Fibroblast of skin of abdomen (primary cell): ENCODE data around the gene CRACR2B.

Experiments
- DNase-seq: peaks from one replicate; pipeline ENCODE4 v3.0.0-alpha.2; 2013

CRACR2B gene

DNA sequence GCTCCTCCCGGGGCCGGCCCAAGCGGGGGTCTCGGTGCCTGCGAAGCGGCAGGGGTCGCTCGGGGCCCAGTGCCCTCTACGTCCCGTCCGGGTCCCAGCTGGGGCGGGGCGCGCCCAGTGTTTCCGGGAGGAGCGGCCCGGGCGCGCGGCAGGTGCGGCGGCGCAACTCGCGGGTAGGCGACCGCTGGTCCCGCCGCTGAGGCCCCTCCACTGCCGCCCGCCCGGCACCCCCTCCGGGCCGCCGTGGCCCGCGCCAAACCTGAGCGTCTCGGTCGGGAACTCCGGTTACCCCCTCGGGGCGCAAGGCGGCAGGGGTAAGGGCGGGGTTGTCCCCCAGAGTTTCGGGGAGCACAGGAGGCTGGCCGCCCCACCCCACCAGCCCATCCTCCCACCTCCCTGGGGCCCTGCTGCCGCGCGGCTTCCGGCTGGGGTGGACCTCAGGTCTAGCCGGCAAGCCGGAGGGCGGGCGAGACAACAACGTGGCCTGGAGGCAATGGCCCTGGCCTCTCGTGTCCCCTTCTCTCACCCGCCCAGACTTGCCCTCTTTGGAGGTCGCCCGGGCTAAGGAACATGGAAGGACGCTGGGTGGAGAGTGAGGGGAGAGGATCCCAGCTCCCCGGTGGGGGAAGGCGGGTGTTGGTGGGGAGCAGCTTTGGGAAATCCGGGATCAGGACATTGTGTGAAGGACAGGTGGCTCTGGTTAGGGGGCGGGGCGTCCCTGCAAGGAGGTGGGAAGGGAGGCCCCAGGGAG is 398 bp upstream of the CRACR2B start:
- no peak for DNase-seq

DNA sequence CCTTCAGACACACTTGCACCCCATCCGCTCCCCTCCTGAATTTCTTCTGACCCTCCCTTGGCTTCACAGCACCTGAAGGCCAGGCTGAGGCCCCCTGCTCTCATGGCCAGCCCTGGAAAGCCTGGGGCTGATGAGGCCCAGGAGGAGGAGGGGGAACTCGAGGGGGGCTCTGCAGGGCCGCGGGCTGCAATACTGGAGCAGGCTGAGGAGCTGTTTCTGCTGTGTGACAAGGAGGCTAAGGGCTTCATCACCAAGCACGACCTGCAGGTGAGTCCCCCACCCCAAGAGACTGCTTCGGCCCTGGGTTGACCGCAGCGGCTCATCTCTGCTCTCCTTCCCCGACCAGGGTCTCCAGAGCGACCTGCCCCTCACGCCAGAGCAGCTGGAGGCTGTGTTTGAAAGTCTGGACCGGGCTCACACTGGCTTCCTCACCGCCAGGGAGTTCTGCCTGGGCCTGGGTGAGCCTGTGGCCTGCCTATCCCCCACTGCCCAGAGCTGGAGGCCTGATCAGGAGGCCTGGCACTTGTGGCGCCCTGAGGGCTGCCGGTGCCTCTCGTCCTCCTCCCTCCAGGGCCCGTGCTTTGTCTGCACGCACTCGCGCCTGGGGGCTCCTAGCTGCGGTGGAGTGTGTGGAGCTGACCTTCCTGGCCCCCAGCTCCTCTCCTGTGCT is 922 bp downstream of the CRACR2B start:
- DNase-seq = no peak

DNA sequence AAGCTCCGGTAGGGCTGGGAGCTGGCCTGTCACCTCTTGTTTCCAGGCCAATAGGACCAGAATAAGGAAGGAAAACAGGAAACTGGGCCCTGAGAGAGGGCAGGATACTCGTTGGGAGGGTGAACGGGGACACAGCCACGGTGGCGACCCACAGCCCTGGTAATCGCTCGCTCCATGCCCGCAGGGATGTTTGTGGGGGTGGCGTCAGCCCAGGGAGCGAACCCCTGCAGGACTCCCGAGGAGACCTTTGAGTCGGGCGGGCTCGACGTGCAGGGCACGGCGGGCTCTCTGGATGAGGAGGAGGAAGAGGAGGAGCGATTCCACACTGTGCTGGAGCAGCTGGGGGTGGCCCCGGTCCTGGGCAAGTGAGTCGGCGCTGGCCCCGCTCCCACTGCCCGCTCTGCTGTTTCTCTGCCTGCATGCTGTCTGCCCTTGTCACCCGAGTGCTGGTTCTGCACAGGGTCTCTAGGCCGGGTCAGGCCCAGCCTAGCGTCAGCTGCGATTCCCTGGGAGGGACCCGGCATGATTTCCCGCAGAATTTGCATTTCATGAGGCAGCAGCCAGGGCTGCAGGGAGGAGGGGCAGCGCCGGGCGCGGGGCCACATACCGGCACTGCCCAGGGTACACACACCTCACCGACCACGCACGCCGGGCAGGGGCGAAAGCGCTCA is 1.6 kb downstream of the CRACR2B start:
- DNase-seq = no peak

DNA sequence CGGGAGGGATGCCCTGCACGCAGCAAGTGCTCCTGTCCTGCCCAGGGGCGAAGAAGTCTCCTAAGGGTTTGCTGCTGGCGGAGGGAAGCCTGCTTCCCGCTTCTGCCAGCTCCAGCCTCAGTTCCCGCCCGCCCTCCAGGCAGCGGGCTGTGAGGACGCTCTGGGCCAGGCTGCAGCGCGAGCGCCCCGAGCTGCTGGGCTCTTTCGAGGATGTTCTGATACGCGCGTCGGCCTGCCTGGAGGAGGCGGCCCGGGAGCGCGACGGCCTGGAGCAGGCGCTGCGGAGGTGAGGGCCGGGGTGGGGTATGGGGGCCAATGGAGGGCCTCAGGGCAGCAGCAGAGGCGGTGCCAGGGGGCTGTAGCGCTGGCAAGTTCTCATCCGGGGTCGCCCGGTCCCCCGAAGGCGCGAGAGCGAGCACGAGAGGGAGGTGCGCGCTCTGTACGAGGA is 2.2 kb downstream of the CRACR2B start:
- no peak for DNase-seq

DNA sequence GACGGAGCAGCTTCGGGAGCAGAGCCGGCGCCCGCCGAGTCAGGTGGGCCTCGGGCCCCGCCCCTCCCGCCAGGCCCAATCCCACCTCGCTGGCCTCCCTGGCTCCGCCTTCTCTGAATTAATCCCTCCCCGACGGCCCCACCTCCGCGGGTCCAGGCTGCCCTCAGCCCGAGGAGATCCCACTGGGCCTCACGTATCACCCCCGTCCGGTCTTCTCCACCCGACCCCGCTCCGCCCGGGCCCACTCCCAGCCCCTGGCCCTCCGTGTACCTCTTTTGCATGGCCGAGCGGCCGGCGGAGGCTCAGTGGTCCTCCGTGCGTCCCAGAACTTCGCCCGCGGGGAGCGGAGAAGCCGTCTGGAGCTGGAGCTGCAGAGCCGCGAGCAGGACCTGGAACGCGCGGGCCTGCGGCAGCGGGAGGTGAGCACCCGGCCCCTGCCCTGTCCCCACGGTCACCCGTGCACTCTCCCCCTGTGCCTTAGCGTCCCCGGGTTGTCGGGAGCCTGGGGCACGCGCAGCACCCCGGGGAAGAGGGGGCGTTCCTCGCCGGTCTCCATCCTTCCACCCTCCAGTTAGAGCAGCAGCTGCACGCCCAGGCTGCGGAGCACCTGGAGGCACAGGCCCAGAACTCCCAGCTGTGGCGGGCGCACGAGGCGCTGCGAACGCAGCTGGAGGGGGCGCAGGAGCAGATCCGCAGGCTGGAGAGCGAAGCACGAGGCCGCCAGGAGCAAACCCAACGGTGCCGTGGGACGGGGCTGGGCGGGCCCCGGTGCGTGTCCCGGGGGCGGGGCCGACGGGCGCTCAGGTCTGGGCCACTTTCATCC is 2.8 kb downstream of the CRACR2B start:
- peak; percentile 51 for DNase-seq

DNA sequence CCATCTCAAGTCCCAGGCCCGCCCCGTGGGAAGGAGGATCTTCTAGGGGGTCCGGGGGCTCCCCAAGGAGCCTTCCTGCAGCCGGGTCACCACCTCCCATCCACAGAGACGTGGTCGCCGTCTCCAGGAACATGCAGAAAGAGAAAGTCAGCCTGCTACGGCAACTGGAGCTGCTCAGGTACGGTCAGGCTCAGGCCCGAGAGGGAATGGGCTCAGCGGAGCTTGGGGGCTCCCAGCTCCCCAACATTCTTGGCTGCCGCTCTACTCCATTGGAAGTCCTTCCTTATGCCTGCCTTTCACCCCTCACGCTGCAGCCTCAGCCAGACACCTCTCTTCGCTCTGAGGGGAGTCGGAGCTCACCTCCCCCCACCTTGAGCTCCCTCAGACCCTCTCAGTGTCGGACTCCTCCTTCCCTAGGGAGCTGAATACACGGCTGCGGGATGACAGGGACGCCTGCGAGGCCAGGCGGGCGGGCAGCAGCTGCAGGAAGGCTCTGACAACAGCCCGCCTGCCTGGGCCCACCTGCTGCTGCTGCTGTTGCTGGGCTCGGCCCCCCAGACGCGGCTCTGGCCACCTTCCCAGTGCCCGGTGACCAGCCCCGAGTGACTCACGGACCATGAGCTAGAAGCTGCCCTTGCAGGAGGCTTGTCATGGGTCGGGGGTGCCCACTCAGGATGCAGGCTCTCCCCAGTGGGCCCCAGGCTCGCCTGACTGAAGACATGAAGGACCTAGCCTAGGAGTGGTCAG is 3.6 kb downstream of the CRACR2B start:
- peak; percentile 38 for DNase-seq

DNA sequence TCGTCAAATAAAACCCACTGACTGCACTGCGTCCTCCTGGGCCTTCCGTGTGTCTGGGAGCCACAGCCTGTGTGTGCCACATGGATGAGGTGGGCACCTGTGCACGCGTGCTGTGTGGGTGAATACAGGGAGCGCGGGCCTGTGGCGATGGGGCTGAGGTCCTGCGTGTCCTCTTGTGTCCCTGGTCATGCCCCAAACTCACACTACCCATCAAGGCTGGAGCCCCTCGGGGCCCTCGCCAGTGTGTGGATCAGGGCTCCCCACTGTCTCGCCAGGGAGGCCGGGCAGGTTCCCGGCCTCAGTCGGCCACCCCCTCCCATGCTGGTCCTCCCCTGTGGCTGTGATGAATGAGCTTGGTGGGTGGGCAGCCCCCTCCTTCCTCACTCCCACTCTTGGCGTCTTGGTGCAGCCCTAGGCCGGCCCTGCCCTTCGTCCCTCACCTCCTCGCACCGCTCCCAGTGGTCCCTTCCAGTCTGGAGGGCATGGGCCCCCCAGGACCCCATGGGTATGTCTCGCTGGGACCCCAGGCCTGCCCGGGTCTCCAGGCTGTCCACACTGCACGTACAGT is 4.3 kb downstream of the CRACR2B start:
- DNase-seq = no peak

DNA sequence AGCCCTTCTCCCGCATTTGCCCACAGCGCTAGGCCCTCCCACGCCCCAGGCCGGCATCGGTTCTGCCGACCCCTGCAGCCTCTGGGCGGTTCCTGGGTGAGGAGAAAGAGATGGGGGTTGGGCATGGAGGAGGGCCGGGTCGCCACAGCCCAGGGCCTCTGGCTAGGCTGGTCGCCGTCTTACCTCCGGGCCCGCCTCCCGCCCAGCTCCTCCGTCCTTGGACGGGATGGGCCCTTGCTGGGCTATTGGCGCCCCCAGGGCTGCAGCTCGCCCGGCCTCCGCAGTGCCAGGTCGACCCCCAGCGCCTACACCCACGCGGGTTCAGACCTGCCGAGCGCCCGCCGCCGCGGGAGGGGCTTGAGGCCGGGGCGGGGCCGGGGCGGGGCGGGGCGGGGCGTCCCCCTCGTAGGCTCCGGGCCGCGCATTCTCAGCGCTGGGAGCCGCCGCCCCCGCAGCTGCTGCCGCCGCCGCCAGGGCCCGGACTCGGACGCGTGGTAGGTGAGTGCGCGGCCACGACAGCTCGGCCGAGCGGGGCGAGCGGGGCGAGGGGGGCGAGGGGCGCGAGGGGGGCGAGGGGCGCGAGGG is 4.9 kb downstream of the CRACR2B start, which contains the start of gene CD151:
CD151 (plus strand) TSS at position 424 of the 585 bp plus-strand sequence. CDS start 3,118 bp downstream, outside the sequence.
- peak; percentile 58 for DNase-seq

DNA sequence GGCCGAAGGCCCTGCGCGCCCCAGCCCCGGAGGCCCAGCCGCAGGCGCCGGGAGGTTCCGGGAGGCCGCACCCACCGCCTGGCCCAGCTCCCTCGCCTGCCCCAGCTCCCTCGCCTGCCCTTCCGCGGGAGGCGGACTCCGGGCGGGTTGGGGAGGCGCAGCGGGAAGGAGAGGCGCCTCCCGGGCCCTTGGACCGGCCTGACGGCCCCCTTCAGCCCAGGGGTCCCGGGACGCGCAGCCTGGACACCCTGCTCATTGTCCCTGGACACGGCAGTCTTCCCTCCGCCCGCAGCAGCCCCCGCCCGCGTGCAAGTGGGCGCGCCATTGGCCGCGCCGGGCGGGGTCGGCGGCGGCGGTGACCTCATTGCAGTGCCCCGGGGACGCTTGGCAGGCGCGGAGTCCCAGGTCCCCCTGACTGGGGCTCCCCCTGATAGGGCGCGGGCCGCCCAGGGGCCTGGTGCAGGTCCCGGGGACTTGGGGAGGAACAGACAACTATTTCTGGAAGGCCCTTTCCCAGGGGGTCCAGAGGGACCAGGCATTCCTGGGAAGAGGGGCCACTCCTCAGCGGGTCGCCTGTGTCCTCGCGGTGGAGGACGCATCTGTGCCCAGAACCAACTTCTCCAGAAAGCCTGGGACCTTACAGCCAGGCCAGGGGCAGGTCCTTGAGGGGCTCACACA is 5.5 kb downstream of the CRACR2B start:
- DNase-seq = peak; percentile 41

DNA sequence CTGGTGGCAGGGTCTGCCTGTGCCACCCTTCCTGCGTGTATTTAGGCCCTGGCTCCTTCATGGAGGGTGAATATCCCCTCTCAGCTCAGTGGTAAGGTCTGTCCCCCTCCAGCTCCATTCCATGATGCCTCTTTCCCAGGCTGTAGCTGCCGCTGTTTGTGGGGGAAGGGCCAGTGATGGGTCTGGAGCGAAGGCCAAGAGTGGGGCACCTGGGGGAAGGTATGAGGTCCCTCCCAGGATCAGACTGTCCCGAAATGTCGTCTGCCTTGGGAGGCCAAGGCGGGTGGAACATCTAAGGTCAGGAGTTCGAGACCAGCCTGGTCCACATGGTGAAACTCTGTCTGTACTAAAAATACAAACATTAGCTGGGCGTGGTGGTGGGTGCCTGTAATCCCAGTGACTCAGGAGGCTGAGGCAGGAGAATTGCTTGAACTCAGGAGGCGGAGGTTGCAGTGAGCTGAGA is 6.2 kb downstream of the CRACR2B start:
- no peak for DNase-seq

DNA sequence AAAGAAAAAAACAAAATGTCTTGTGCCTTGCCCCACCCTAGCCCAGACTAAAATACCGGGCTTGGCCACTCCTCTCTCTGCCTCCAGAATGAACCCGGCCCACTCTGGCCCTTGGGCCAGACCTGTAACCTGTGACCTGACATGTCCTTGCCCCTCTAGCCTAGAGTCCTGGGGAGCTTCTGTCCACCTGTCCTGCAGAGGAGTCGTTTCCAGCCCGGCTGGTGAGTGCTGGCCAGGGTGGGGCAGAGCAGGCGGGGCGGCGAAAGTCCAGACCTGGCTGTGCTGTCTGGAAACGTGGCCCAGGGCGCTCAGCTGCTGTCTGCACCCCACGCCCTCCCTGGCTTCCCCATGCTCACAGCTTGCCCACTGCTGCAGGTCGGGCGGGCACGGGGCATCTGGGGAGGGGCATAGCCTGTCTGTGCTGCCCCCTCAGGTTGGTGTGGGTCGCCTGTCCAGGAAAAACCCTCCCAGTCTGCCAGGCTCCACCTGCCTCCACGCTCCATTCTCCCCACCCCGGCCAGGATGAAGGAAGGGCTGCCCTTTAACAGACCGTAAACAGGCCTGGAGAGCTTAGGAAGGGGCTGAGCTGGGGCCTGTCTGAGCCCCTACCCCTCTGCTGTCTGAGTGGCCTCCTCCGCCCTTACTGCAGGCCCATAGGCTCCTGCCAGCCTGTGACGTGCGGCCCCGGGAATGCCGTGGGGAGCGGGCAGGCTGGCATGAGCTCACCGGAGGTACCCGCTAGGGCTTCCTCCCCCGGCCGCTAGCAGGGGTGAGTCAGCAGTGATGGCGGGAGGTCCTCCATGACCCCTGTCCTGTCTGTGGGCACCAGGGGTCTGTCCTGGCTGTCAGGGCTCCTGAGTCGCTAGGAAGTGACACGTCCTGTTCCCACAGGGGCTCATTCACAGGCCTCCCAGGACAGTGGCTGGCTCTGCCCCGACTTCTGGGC is 6.9 kb downstream of the CRACR2B start:
- peak; percentile 45 for DNase-seq

DNA sequence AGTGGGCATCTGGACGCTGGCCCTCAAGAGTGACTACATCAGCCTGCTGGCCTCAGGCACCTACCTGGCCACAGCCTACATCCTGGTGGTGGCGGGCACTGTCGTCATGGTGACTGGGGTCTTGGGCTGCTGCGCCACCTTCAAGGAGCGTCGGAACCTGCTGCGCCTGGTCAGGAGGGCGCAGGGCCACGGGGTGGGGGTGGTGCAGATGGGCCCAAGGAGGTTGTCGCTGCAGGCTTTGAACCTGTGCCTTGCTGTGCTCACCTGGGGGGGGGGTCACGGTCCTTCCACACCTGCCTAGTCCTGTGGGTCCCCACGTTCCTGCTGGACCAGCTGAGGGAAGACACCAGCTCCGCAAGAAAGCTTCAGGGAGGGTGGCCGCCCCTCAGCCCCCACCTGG is 8.6 kb downstream of the CRACR2B start:
- DNase-seq = no peak

DNA sequence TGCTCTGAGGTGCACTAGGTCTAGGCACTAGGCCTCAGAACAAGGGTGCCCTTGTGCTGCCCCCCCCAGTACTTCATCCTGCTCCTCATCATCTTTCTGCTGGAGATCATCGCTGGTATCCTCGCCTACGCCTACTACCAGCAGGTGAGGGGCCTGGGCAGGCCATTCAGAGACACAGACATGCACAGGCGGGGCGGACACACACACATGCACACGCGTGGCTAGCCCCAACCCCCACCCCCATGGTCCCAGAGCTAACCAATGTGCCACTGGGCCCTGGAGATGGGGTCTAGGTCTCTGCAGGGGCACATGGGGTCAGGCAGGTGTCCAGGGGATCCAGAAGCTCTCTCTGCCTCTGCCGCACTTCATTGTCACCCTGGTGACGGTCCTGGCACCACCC is 9.0 kb downstream of the CRACR2B start:
- no peak for DNase-seq

DNA sequence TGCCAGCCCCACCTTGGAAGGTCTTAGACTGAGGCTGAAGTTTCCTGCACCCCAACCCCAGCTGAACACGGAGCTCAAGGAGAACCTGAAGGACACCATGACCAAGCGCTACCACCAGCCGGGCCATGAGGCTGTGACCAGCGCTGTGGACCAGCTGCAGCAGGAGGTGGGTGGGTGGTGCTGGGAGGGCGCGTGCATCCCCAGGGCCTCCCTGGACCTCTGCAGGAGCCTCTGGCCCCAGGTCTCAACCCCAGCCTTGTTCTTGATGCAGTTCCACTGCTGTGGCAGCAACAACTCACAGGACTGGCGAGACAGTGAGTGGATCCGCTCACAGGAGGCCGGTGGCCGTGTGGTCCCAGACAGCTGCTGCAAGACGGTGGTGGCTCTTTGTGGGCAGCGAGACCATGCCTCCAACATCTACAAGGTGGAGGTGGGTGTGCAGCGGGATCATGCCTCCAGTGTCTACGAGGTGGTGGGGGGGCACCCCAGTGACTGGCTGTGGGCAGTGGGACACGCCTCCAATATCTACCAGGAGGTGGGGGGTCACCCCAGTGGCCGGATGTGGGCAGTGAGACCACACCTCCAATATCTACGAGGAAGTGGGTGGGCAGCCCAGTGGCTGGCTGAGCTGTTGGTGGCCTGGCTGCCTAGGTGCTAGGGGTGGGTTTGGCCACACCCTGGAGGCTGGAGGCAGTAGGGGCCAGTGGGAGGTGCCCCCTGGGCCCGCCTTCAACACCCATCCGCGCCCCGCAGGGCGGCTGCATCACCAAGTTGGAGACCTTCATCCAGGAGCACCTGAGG is 9.7 kb downstream of the CRACR2B start:
- DNase-seq = no peak

DNA sequence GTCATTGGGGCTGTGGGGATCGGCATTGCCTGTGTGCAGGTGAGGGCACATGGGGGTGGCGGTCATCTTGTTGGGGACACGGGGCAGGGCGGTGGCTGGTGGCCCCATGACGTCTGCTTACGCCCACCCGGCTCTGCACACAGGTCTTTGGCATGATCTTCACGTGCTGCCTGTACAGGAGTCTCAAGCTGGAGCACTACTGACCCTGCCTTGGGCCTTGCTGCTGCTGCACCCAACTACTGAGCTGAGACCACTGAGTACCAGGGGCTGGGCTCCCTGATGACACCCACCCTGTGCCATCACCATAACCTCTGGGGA is 10.2 kb downstream of the CRACR2B start:
- no peak for DNase-seq

DNA sequence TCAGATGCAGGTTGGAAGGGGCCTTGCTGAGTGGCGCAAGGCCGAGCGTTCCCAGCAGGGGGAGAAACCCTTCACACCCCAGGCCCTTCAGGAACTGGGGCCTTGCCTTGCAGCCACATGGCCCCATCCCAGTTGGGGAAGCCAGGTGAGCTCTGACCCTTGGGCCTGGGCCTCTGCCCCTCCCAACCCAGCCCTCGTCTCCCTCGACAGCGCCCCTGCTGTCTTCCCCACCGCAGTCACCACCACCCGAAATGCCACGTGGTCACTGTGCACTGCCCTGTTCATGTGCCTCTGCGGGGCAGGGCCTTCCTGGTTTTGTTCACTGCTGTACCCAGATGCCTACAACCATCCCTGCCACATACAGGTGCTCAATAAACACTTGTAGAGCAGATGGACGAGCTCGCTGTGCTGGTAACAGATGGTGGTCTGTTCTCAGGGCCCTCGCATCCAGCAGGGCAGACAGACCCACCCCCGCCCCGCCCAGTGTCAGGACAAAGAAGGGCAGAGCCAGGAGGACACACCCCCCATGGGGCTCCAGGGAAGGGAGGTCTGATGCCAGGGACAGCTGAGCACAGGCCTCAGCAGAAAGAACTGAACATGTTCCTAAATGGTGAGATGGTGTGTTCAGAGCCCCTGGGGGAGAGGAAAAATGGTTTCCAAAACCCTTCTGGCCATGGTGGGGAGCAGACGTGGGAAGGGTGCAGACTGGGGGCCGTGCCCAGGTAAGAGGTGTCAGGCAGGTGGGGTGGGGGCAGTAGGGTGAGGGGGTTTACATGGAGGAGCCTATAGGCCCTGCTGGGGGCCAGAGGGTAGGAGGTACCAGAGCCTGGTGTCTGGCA is 10.9 kb downstream of the CRACR2B start:
- DNase-seq = no peak

DNA sequence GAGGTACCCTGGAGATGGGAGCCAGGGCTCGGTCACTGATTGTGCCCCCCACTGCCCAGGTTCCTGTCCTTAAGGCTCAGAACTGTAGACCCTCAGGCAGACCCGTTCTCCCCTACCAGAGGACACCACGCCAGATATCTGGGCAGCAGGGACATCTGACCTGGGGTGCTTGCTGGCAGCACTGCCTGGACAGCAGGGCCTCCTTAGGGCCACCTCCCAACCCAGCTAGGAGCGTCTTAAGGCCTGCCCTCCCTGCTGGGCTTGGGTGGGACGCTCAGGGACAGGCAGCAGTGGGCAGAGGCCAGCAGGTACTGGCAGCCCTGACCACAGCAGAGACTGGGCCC is 11.5 kb downstream of the CRACR2B start:
- DNase-seq = no peak
